Karpas-422 (cell line): Measurements from ENCODE around the gene ADD1. TPM values are rescaled to one million over a fixed set of nuclear protein-coding genes. Genes with fewer than 3 reads are reported as not detected.

ENCODE experiments used
- DNase-seq: peaks from one replicate; pipeline ENCODE4 v3.0.0-alpha.2; 2015
- H2AFZ ChIP-seq: fragments of 200-600 bp; sonication (generic); 2 replicates; pipeline ENCODE4 v1.6.1; 2014; ENCODE audit warnings: antibody characterized with exemption, low read length, mixed read lengths
- H3K27ac ChIP-seq: fragments of 200-600 bp; sonication (generic); 2 replicates; pipeline ENCODE4 v1.5.1; 2014; ENCODE audit warnings: mild to moderate bottlenecking, low read length, moderate library complexity
- H3K27me3 ChIP-seq: fragments of 200-600 bp; sonication (generic); 2 replicates; pipeline ENCODE4 v1.6.1; 2014; ENCODE audit warnings: low read length, mixed read lengths
- H3K36me3 ChIP-seq: fragments of 200-600 bp; sonication (generic); 2 replicates; pipeline ENCODE4 v1.6.1; 2014; ENCODE audit warnings: low read length, mixed read lengths; ENCODE audit not compliant: insufficient read depth
- H3K4me1 ChIP-seq: fragments of 200-600 bp; sonication (generic); 2 replicates; pipeline ENCODE4 v1.6.1; 2014; ENCODE audit warnings: mild to moderate bottlenecking, low read length, mixed read lengths
- H3K4me2 ChIP-seq: fragments of 200-600 bp; sonication (generic); 2 replicates; pipeline ENCODE4 v1.6.1; 2014; ENCODE audit warnings: low read length, low read depth, mild to moderate bottlenecking; ENCODE audit not compliant: poor library complexity, severe bottlenecking
- H3K4me3 ChIP-seq: fragments of 200-600 bp; sonication (generic); 2 replicates; pipeline ENCODE4 v1.5.1; 2014; ENCODE audit warnings: mild to moderate bottlenecking, antibody characterized with exemption, low read length, mixed read lengths
- H3K79me2 ChIP-seq: fragments of 200-600 bp; sonication (generic); 2 replicates; pipeline ENCODE4 v1.6.1; 2014; ENCODE audit warnings: mild to moderate bottlenecking, low read length, mixed read lengths
- H3K9ac ChIP-seq: fragments of 200-600 bp; sonication (generic); 2 replicates; pipeline ENCODE4 v1.6.0; 2014; ENCODE audit warnings: low read length
- H3K9me2 ChIP-seq: fragments of 200-600 bp; sonication (generic), shearing (Covaris generic); replicated peaks from 2 replicates; pipeline ENCODE4 v1.6.0; 2014; ENCODE audit warnings: mild to moderate bottlenecking, low read length, moderate library complexity; ENCODE audit not compliant: insufficient read depth
- H3K9me3 ChIP-seq: fragments of 300-700, 200-600 bp; sonication (generic); 2 replicates; pipeline ENCODE4 v1.6.1; 2014; ENCODE audit warnings: low read length, mixed read lengths
- H4K20me1 ChIP-seq: fragments of 200-600 bp; sonication (generic); 2 replicates; pipeline ENCODE4 v1.6.1; 2014; ENCODE audit warnings: mild to moderate bottlenecking, antibody characterized with exemption, low read length, low read depth; ENCODE audit not compliant: insufficient read depth
- total RNA-seq: library from RNA; depleted of rRNA; stranded (reverse); fragments of >200 nt; shearing (Covaris generic); gene quantifications from 2 replicates; pipeline ENCODE4 v1.2.3, GENCODE V29; 2014; ENCODE audit warnings: low replicate concordance

The ADD1 gene
- total RNA-seq, 1 experiment from 2014 or later, result 69.7 TPM

- Histone ChIP-seq H3K9ac (peak overlapping the region; percentile 90), H3K27me3 (no peaks in the 10 kb centered on the region), H3K36me3 (no peaks in the 10 kb centered on the region), H3K79me2 (peaks cover 36% of the 10 kb centered on the region), H3K9me3 (no peaks in the 10 kb centered on the region), H3K4me3 (peak overlapping the region; percentile 82), H3K9me2 (no peaks in the 10 kb centered on the region), H2AFZ (no peak overlapping the region), H3K27ac (no peak overlapping the region; the same call in 1 of the 2 replicates), H3K4me1 (peaks cover 46% of the 10 kb centered on the region), H4K20me1 (peaks cover 24% of the 10 kb centered on the region), H3K4me2 (peak overlapping the region; percentile 84)
- peak; percentile 71 for DNase-seq
Observed at GRCh38 chr4:2817701-2818350, 25.8 kb upstream of the ADD1 start.

GRCh38 chr4:2818351-2818939 is 25.2 kb upstream of the ADD1 start:
- H3K27me3 ChIP-seq, result no peaks in the 10 kb centered on the region
- peak overlapping the region; percentile 90 for H3K9ac ChIP-seq
- H3K79me2 ChIP-seq, result peaks cover 30% of the 10 kb centered on the region
- no peaks in the 10 kb centered on the region for H3K9me2 ChIP-seq
- peaks cover 40% of the 10 kb centered on the region for H3K4me1 ChIP-seq
- H3K27ac ChIP-seq, result peak overlapping the region; percentile 34
- peak overlapping the region; percentile 84 for H3K4me2 ChIP-seq
- no peaks in the 10 kb centered on the region for H3K9me3 ChIP-seq
- no peak for DNase-seq
- no peak overlapping the region for H2AFZ ChIP-seq
- peaks cover 24% of the 10 kb centered on the region for H4K20me1 ChIP-seq
- peak overlapping the region; percentile 82 for H3K4me3 ChIP-seq
- H3K36me3 ChIP-seq, result no peaks in the 10 kb centered on the region

GRCh38 chr4:2819244-2820215 is 24.1 kb upstream of the ADD1 start:
- no peak for DNase-seq
- Histone ChIP-seq H3K36me3 (no peaks in the 10 kb centered on the region; the same call in 1 of the 2 replicates), H3K4me3 (peak overlapping the region; percentile 82), H3K4me2 (peak overlapping the region; percentile 84), H3K27me3 (no peaks in the 10 kb centered on the region), H3K4me1 (peaks cover 29% of the 10 kb centered on the region), H2AFZ (no peak overlapping the region), H3K9ac (no peak overlapping the region), H4K20me1 (peaks cover 24% of the 10 kb centered on the region), H3K27ac (no peak overlapping the region), H3K9me2 (no peaks in the 10 kb centered on the region), H3K9me3 (no peaks in the 10 kb centered on the region), H3K79me2 (peaks cover 28% of the 10 kb centered on the region)

GRCh38 chr4:2820216-2820982 is 23.2 kb upstream of the ADD1 start:
- no peaks in the 10 kb centered on the region; the same call in 1 of the 2 replicates for H3K36me3 ChIP-seq
- H3K9me3 ChIP-seq, result no peaks in the 10 kb centered on the region
- H3K27me3 ChIP-seq, result no peaks in the 10 kb centered on the region
- peaks cover 20% of the 10 kb centered on the region for H3K4me1 ChIP-seq
- no peak overlapping the region for H3K4me3 ChIP-seq
- no peak overlapping the region for H3K9ac ChIP-seq
- no peaks in the 10 kb centered on the region for H3K9me2 ChIP-seq
- H2AFZ ChIP-seq, result no peak overlapping the region
- no peak for DNase-seq
- no peak overlapping the region for H3K4me2 ChIP-seq
- H4K20me1 ChIP-seq, result peaks cover 16% of the 10 kb centered on the region
- peaks cover 28% of the 10 kb centered on the region for H3K79me2 ChIP-seq
- no peak overlapping the region for H3K27ac ChIP-seq

- H3K4me1 ChIP-seq, result peaks cover 14% of the 10 kb centered on the region
- peaks cover 7% of the 10 kb centered on the region for H4K20me1 ChIP-seq
- no peaks in the 10 kb centered on the region for H3K27me3 ChIP-seq
- no peaks in the 10 kb centered on the region for H3K9me2 ChIP-seq
- no peak overlapping the region for H3K4me2 ChIP-seq
- H3K4me3 ChIP-seq, result no peak overlapping the region
- H3K9ac ChIP-seq, result no peak overlapping the region
- H3K36me3 ChIP-seq, result no peaks in the 10 kb centered on the region; the same call in 1 of the 2 replicates
- H3K27ac ChIP-seq, result no peak overlapping the region
- H3K79me2 ChIP-seq, result peaks cover 28% of the 10 kb centered on the region
- no peak overlapping the region for H2AFZ ChIP-seq
- DNase-seq, result no peak
- no peaks in the 10 kb centered on the region for H3K9me3 ChIP-seq
Observed at GRCh38 chr4:2822461-2823300, 21.0 kb upstream of the ADD1 start.

GRCh38 chr4:2823301-2823670 is 20.4 kb upstream of the ADD1 start:
- Histone ChIP-seq H3K4me3 (no peak overlapping the region), H3K27me3 (no peaks in the 10 kb centered on the region), H3K9me3 (no peaks in the 10 kb centered on the region), H3K79me2 (peaks cover 27% of the 10 kb centered on the region), H4K20me1 (peaks cover 7% of the 10 kb centered on the region), H2AFZ (no peak overlapping the region), H3K4me1 (peaks cover 11% of the 10 kb centered on the region; the same call in 1 of the 2 replicates), H3K9ac (no peak overlapping the region), H3K4me2 (no peak overlapping the region), H3K27ac (no peak overlapping the region), H3K36me3 (no peaks in the 10 kb centered on the region; the same call in 1 of the 2 replicates), H3K9me2 (no peaks in the 10 kb centered on the region)
- DNase-seq, result no peak

GRCh38 chr4:2823671-2824328 is 19.8 kb upstream of the ADD1 start:
- peaks cover 7% of the 10 kb centered on the region for H4K20me1 ChIP-seq
- no peaks in the 10 kb centered on the region for H3K9me3 ChIP-seq
- no peak overlapping the region for H3K9ac ChIP-seq
- H3K27me3 ChIP-seq, result no peaks in the 10 kb centered on the region
- no peak overlapping the region for H2AFZ ChIP-seq
- no peaks in the 10 kb centered on the region for H3K9me2 ChIP-seq
- no peak overlapping the region for H3K4me2 ChIP-seq
- peaks cover 22% of the 10 kb centered on the region for H3K79me2 ChIP-seq
- no peaks in the 10 kb centered on the region; the same call in 1 of the 2 replicates for H3K36me3 ChIP-seq
- no peak overlapping the region for H3K27ac ChIP-seq
- no peak overlapping the region for H3K4me3 ChIP-seq
- peaks cover 8% of the 10 kb centered on the region; the same call in 1 of the 2 replicates for H3K4me1 ChIP-seq
- no peak for DNase-seq
